Measurements from ENCODE around the gene SIRT3.

SIRT3 gene

GRCh38 chr11:205221-206001, 30.7 kb downstream of the SIRT3 start:
- H3K27ac ChIP-seq = peak overlapping the region; percentile 99; the same call in 1 of the 2 replicates
- TF ChIP-seq ZFX (IDR thresholded peaks at IDR 0.05; ENCODE audit: borderline replicate concordance) = no peak
- no peak for TF ChIP-seq CTCF (IDR thresholded peaks at IDR 0.05)

GRCh38 chr11:204587-205109, 31.5 kb downstream of the SIRT3 start:
- no peak overlapping the region for H3K27ac ChIP-seq
- TF ChIP-seq CTCF (IDR thresholded peaks at IDR 0.05) = no peak
- no peak for TF ChIP-seq ZFX (IDR thresholded peaks at IDR 0.05; ENCODE audit: borderline replicate concordance)

GRCh38 chr11:203945-204586, 32.1 kb downstream of the SIRT3 start:
- no peak for TF ChIP-seq CTCF (IDR thresholded peaks at IDR 0.05)
- no peak for TF ChIP-seq ZFX (IDR thresholded peaks at IDR 0.05; ENCODE audit: borderline replicate concordance)
- H3K27ac ChIP-seq = no peak overlapping the region

- TF ChIP-seq ZFX (IDR thresholded peaks at IDR 0.05; ENCODE audit: borderline replicate concordance) = no peak
- TF ChIP-seq CTCF (IDR thresholded peaks at IDR 0.05) = no peak
- H3K27ac ChIP-seq = no peak overlapping the region
Measured at GRCh38 chr11:203056-203944, 32.8 kb downstream of the SIRT3 start.

- H3K27ac ChIP-seq = no peak overlapping the region
- TF ChIP-seq ZFX (IDR thresholded peaks at IDR 0.05; ENCODE audit: borderline replicate concordance) = no peak
- TF ChIP-seq CTCF (IDR thresholded peaks at IDR 0.05) = no peak
Measured at GRCh38 chr11:202490-202889, 33.7 kb downstream of the SIRT3 start.

- TF ChIP-seq CTCF (IDR thresholded peaks at IDR 0.05) (no peak), ZFX (IDR thresholded peaks at IDR 0.05; ENCODE audit: borderline replicate concordance) (no peak)
- no peak overlapping the region for H3K27ac ChIP-seq
Measured at GRCh38 chr11:201966-202365, 34.2 kb downstream of the SIRT3 start.
